Activated naive CD8-positive, alpha-beta T cell treated with anti-CD3 and anti-CD28 coated beads, Interleukin-2, amount 10 ng/mL, durations not matched to agents 7 days and 5 days (primary cell): ENCODE measurements around the gene CAB39L. TPM values are rescaled to one million over a fixed set of nuclear protein-coding genes. Genes with fewer than 3 reads are reported as not detected.

ENCODE experiments used
- ATAC-seq: fragments of 150-1000 bp; cut with Tn5 transposase; one replicate; pipeline ENCODE4 v1.10.0; 2021; ENCODE audit warnings: low read depth, moderate library complexity
- POLR2A ChIA-PET: fragments of 350-600 bp; sonication (Branson Sonifier 250); formaldehyde crosslinking; loops from one replicate; lab custom pipeline; 2021; ENCODE audit warnings: antibody characterized with exemption; lab: Charles Lee
- DNase-seq: peaks from one replicate; pipeline ENCODE4 v3.0.0; 2021
- H3K27ac Mint-ChIP-seq: one replicate; pipeline ENCODE4 v1.8.0; 2022; ENCODE audit warnings: mild to moderate bottlenecking, mixed read lengths
- H3K27me3 Mint-ChIP-seq: one replicate; pipeline ENCODE4 v1.8.0; 2022; ENCODE audit warnings: mild to moderate bottlenecking, moderate library complexity, mixed read lengths
- H3K36me3 Mint-ChIP-seq: one replicate; pipeline ENCODE4 v1.8.0; 2021; ENCODE audit warnings: mild to moderate bottlenecking, mixed read lengths
- H3K4me1 Mint-ChIP-seq: one replicate; pipeline ENCODE4 v1.8.0; 2021; ENCODE audit warnings: mixed read lengths
- H3K4me3 Mint-ChIP-seq: one replicate; pipeline ENCODE4 v1.8.0; 2022; ENCODE audit warnings: mild to moderate bottlenecking, moderate library complexity, mixed read lengths
- H3K9me3 Mint-ChIP-seq: one replicate; pipeline ENCODE4 v1.8.0; 2021; ENCODE audit warnings: mixed read lengths
- total RNA-seq, 2 experiments: library from RNA; stranded (reverse); gene quantifications; one replicate each; pipeline ENCODE4 v1.2.3, GENCODE V29; 2021

CAB39L gene
- total RNA-seq, 2 experiments from 2014 or later: 3.8 to 4.8 TPM

GRCh38 chr13:49429121-49429520 is 14.7 kb downstream of the CAB39L start:
- H3K27ac Mint-ChIP-seq: no peak overlapping the region
- no peak for ATAC-seq
- no peaks in the 10 kb centered on the region for H3K4me1 Mint-ChIP-seq
- DNase-seq: no peak
- no peaks in the 10 kb centered on the region for H3K27me3 Mint-ChIP-seq
- POLR2A ChIA-PET: interaction anchor here (1.7 kb wide), 1 partner anchor 14 kb away, joined by 4 read pairs; the partner anchor contains the start of genes CAB39L and SETDB2
- H3K9me3 Mint-ChIP-seq: no peaks in the 10 kb centered on the region
- H3K4me3 Mint-ChIP-seq: no peak overlapping the region
- H3K36me3 Mint-ChIP-seq: no peaks in the 10 kb centered on the region

GRCh38 chr13:49428041-49428763 is 15.7 kb downstream of the CAB39L start:
- H3K27me3 Mint-ChIP-seq: no peaks in the 10 kb centered on the region
- no peak overlapping the region for H3K27ac Mint-ChIP-seq
- no peaks in the 10 kb centered on the region for H3K9me3 Mint-ChIP-seq
- H3K36me3 Mint-ChIP-seq: no peaks in the 10 kb centered on the region
- POLR2A ChIA-PET: interaction anchor here (1.7 kb wide), 1 partner anchor 15 kb away, joined by 4 read pairs; the partner anchor contains the start of genes CAB39L and SETDB2
- ATAC-seq (no peak), DNase-seq (no peak)
- no peaks in the 10 kb centered on the region for H3K4me1 Mint-ChIP-seq
- no peak overlapping the region for H3K4me3 Mint-ChIP-seq

GRCh38 chr13:49424011-49424560 is 19.8 kb downstream of the CAB39L start:
- no peak overlapping the region for H3K27ac Mint-ChIP-seq
- no peaks in the 10 kb centered on the region for H3K4me1 Mint-ChIP-seq
- POLR2A ChIA-PET: no interaction called here
- H3K27me3 Mint-ChIP-seq: no peaks in the 10 kb centered on the region
- no peaks in the 10 kb centered on the region for H3K9me3 Mint-ChIP-seq
- H3K4me3 Mint-ChIP-seq: no peak overlapping the region
- ATAC-seq (no peak), DNase-seq (no peak)
- no peaks in the 10 kb centered on the region for H3K36me3 Mint-ChIP-seq

GRCh38 chr13:49421391-49421790 is 22.5 kb downstream of the CAB39L start:
- H3K4me1 Mint-ChIP-seq: no peaks in the 10 kb centered on the region
- H3K36me3 Mint-ChIP-seq: no peaks in the 10 kb centered on the region
- H3K27ac Mint-ChIP-seq: no peak overlapping the region
- POLR2A ChIA-PET: interaction anchor here (0.6 kb wide), 1 partner anchor 22 kb away, joined by 3 read pairs; the partner anchor contains the start of genes CAB39L and SETDB2
- ATAC-seq (peak; percentile 70), DNase-seq (no peak)
- no peaks in the 10 kb centered on the region for H3K9me3 Mint-ChIP-seq
- H3K27me3 Mint-ChIP-seq: peaks cover 5% of the 10 kb centered on the region
- no peak overlapping the region for H3K4me3 Mint-ChIP-seq

- H3K4me1 Mint-ChIP-seq: no peaks in the 10 kb centered on the region
- no peak for DNase-seq
- no peak for ATAC-seq
- H3K27ac Mint-ChIP-seq: no peak overlapping the region
- H3K36me3 Mint-ChIP-seq: no peaks in the 10 kb centered on the region
- H3K4me3 Mint-ChIP-seq: no peak overlapping the region
- POLR2A ChIA-PET: no interaction called here
- no peaks in the 10 kb centered on the region for H3K9me3 Mint-ChIP-seq
- H3K27me3 Mint-ChIP-seq: peaks cover 6% of the 10 kb centered on the region
Observed at GRCh38 chr13:49419276-49419675, 24.6 kb downstream of the CAB39L start.

GRCh38 chr13:49418206-49418605 is 25.7 kb downstream of the CAB39L start:
- no peaks in the 10 kb centered on the region for H3K9me3 Mint-ChIP-seq
- DNase-seq (no peak), ATAC-seq (no peak)
- no peaks in the 10 kb centered on the region for H3K36me3 Mint-ChIP-seq
- peaks cover 6% of the 10 kb centered on the region for H3K27me3 Mint-ChIP-seq
- H3K4me3 Mint-ChIP-seq: no peak overlapping the region
- POLR2A ChIA-PET: no interaction called here
- H3K27ac Mint-ChIP-seq: no peak overlapping the region
- no peaks in the 10 kb centered on the region for H3K4me1 Mint-ChIP-seq

GRCh38 chr13:49417161-49417560 is 26.7 kb downstream of the CAB39L start:
- peaks cover 6% of the 10 kb centered on the region for H3K27me3 Mint-ChIP-seq
- no peaks in the 10 kb centered on the region for H3K9me3 Mint-ChIP-seq
- POLR2A ChIA-PET: no interaction called here
- H3K27ac Mint-ChIP-seq: no peak overlapping the region
- H3K36me3 Mint-ChIP-seq: no peaks in the 10 kb centered on the region
- no peak for DNase-seq
- H3K4me1 Mint-ChIP-seq: no peaks in the 10 kb centered on the region
- H3K4me3 Mint-ChIP-seq: no peak overlapping the region
- no peak for ATAC-seq

GRCh38 chr13:49412749-49413148 is 31.1 kb downstream of the CAB39L start:
- ATAC-seq (no peak), DNase-seq (no peak)
- POLR2A ChIA-PET: no interaction called here
- H3K4me3 Mint-ChIP-seq: no peak overlapping the region
- H3K27ac Mint-ChIP-seq: no peak overlapping the region
- no peaks in the 10 kb centered on the region for H3K4me1 Mint-ChIP-seq
- H3K9me3 Mint-ChIP-seq: no peaks in the 10 kb centered on the region
- peaks cover 6% of the 10 kb centered on the region for H3K27me3 Mint-ChIP-seq
- H3K36me3 Mint-ChIP-seq: no peaks in the 10 kb centered on the region

GRCh38 chr13:49411353-49411752 is 32.5 kb downstream of the CAB39L start:
- no peak overlapping the region for H3K4me3 Mint-ChIP-seq
- no peaks in the 10 kb centered on the region for H3K4me1 Mint-ChIP-seq
- no peak overlapping the region for H3K27ac Mint-ChIP-seq
- ATAC-seq: no peak
- no peaks in the 10 kb centered on the region for H3K36me3 Mint-ChIP-seq
- POLR2A ChIA-PET: interaction anchor here (0.7 kb wide), 1 partner anchor 482 kb away, joined by 3 read pairs; no protein-coding TSS in a partner anchor
- no peaks in the 10 kb centered on the region for H3K9me3 Mint-ChIP-seq
- DNase-seq: no peak
- peaks cover 1% of the 10 kb centered on the region for H3K27me3 Mint-ChIP-seq

GRCh38 chr13:49410477-49410876 is 33.4 kb downstream of the CAB39L start:
- no peak for ATAC-seq
- Mint-ChIP-seq H3K36me3 (no peaks in the 10 kb centered on the region), H3K27ac (no peak overlapping the region), H3K27me3 (no peaks in the 10 kb centered on the region), H3K9me3 (peaks cover 1% of the 10 kb centered on the region), H3K4me3 (no peak overlapping the region), H3K4me1 (no peaks in the 10 kb centered on the region)
- POLR2A ChIA-PET: no interaction called here
- DNase-seq: no peak

- Mint-ChIP-seq H3K9me3 (peaks cover 2% of the 10 kb centered on the region), H3K4me1 (no peaks in the 10 kb centered on the region), H3K36me3 (peaks cover under 1% of the 10 kb centered on the region), H3K4me3 (no peak overlapping the region), H3K27me3 (peaks cover under 1% of the 10 kb centered on the region), H3K27ac (no peak overlapping the region)
- ATAC-seq (no peak), DNase-seq (no peak)
- POLR2A ChIA-PET: no interaction called here
Observed at GRCh38 chr13:49410006-49410405, 33.9 kb downstream of the CAB39L start.

GRCh38 chr13:49409008-49409407 is 34.9 kb downstream of the CAB39L start:
- Mint-ChIP-seq H3K36me3 (peaks cover 10% of the 10 kb centered on the region), H3K27ac (no peak overlapping the region), H3K27me3 (peaks cover 2% of the 10 kb centered on the region), H3K4me1 (no peaks in the 10 kb centered on the region), H3K4me3 (no peak overlapping the region), H3K9me3 (peaks cover 8% of the 10 kb centered on the region)
- no peak for ATAC-seq
- POLR2A ChIA-PET: no interaction called here
- DNase-seq: no peak

- no peak overlapping the region for H3K27ac Mint-ChIP-seq
- ATAC-seq (no peak), DNase-seq (no peak)
- peaks cover 10% of the 10 kb centered on the region for H3K9me3 Mint-ChIP-seq
- POLR2A ChIA-PET: no interaction called here
- no peaks in the 10 kb centered on the region for H3K4me1 Mint-ChIP-seq
- H3K4me3 Mint-ChIP-seq: no peak overlapping the region
- H3K36me3 Mint-ChIP-seq: peaks cover 14% of the 10 kb centered on the region
- H3K27me3 Mint-ChIP-seq: peaks cover 2% of the 10 kb centered on the region
Observed at GRCh38 chr13:49407936-49408335, 35.9 kb downstream of the CAB39L start.

GRCh38 chr13:49407068-49407467 is 36.8 kb downstream of the CAB39L start:
- Mint-ChIP-seq H3K36me3 (peaks cover 14% of the 10 kb centered on the region), H3K27me3 (peaks cover 2% of the 10 kb centered on the region), H3K9me3 (peaks cover 10% of the 10 kb centered on the region), H3K27ac (no peak overlapping the region), H3K4me1 (no peaks in the 10 kb centered on the region), H3K4me3 (no peak overlapping the region)
- DNase-seq: no peak
- no peak for ATAC-seq
- POLR2A ChIA-PET: no interaction called here
